ENCODE results near the gene SLC9A5. TPM values are rescaled to one million over a fixed set of nuclear protein-coding genes. Genes with fewer than 3 reads are reported as not detected.

Gene SLC9A5
- total RNA-seq, 1 experiment from 2014 or later, result 5.2 TPM

- Histone ChIP-seq H3K4me1 (replicated peaks; ENCODE audit: insufficient read depth) (peaks cover 15% of the 10 kb centered on the region), H3K36me3 (ENCODE audit: low read depth) (no peaks in the 10 kb centered on the region), H3K27me3 (ENCODE audit: insufficient read depth, low read depth) (no peaks in the 10 kb centered on the region), H3K9me3 (ENCODE audit: insufficient read depth, low read depth) (no peaks in the 10 kb centered on the region), H4K20me1 (ENCODE audit: insufficient read depth) (no peaks in the 10 kb centered on the region), H3K27ac (no peak overlapping the region), H3K4me2 (no peak overlapping the region), H2AFZ (no peak overlapping the region), H3F3A (ENCODE audit: insufficient read depth, low read depth) (peaks cover under 1% of the 10 kb centered on the region; the same call in 1 of the 2 replicates), H3K79me2 (ENCODE audit: low read depth) (no peaks in the 10 kb centered on the region), H3K4me3 (no peak overlapping the region), H3K9me2 (ENCODE audit: insufficient read depth) (no peaks in the 10 kb centered on the region)
- intact Hi-C loops (cut with micrococcal nuclease; ENCODE audit: unreplicated experiment), result no loop called here
- POLR2A ChIA-PET (ENCODE audit: unreplicated experiment), result no interaction called here
- CTCF ChIA-PET, result no interaction called here
- no TSS peak for BruUV-seq (replicated peaks)
- no peak for DNase-seq
- no peak for TF ChIP-seq CTCF (conservative IDR thresholded peaks at IDR 0.05)
- TF ChIP-seq EZH2 (IDR thresholded peaks at IDR 0.05; ENCODE audit: low read depth), result no peak
Measured at GRCh38 chr16:67291461-67291860, 42.7 kb downstream of the SLC9A5 start.

GRCh38 chr16:67294171-67294757 is 45.5 kb downstream of the SLC9A5 start:
- H3K4me1 ChIP-seq (replicated peaks; ENCODE audit: insufficient read depth), result peaks cover 20% of the 10 kb centered on the region
- no peaks in the 10 kb centered on the region for H3K79me2 ChIP-seq (ENCODE audit: low read depth)
- H3K36me3 ChIP-seq (ENCODE audit: low read depth), result no peaks in the 10 kb centered on the region
- no peak overlapping the region for H3K4me3 ChIP-seq
- CTCF ChIA-PET, result interaction anchor here (0.6 kb wide), 1 partner anchor 26 kb away, joined by 10 read pairs; no protein-coding TSS in a partner anchor
- intact Hi-C loops (cut with micrococcal nuclease; ENCODE audit: unreplicated experiment), result no loop called here
- H3F3A ChIP-seq (ENCODE audit: insufficient read depth, low read depth), result peaks cover 6% of the 10 kb centered on the region; the same call in 1 of the 2 replicates
- no peak overlapping the region for H2AFZ ChIP-seq
- DNase-seq, result no peak
- no peaks in the 10 kb centered on the region for H3K9me3 ChIP-seq (ENCODE audit: insufficient read depth, low read depth)
- no peak overlapping the region for H3K27ac ChIP-seq
- no TSS peak for BruUV-seq (replicated peaks)
- no peak overlapping the region for H3K4me2 ChIP-seq
- H4K20me1 ChIP-seq (ENCODE audit: insufficient read depth), result no peaks in the 10 kb centered on the region
- H3K27me3 ChIP-seq (ENCODE audit: insufficient read depth, low read depth), result no peaks in the 10 kb centered on the region
- H3K9me2 ChIP-seq (ENCODE audit: insufficient read depth), result no peaks in the 10 kb centered on the region
- no peak for TF ChIP-seq CTCF (conservative IDR thresholded peaks at IDR 0.05)
- POLR2A ChIA-PET (ENCODE audit: unreplicated experiment), result no interaction called here

GRCh38 chr16:67294938-67295361 is 46.2 kb downstream of the SLC9A5 start:
- Histone ChIP-seq H3K27me3 (ENCODE audit: insufficient read depth, low read depth) (no peaks in the 10 kb centered on the region), H3K79me2 (ENCODE audit: low read depth) (no peaks in the 10 kb centered on the region), H3K4me3 (no peak overlapping the region), H3K27ac (no peak overlapping the region), H3K4me1 (replicated peaks; ENCODE audit: insufficient read depth) (peaks cover 16% of the 10 kb centered on the region), H2AFZ (no peak overlapping the region), H3K4me2 (no peak overlapping the region), H3K9me2 (ENCODE audit: insufficient read depth) (no peaks in the 10 kb centered on the region), H3F3A (ENCODE audit: insufficient read depth, low read depth) (peaks cover 6% of the 10 kb centered on the region; the same call in 1 of the 2 replicates), H3K9me3 (ENCODE audit: insufficient read depth, low read depth) (no peaks in the 10 kb centered on the region), H4K20me1 (ENCODE audit: insufficient read depth) (no peaks in the 10 kb centered on the region), H3K36me3 (ENCODE audit: low read depth) (no peaks in the 10 kb centered on the region)
- BruUV-seq (replicated peaks), result no TSS peak
- ChIA-PET CTCF (no interaction called here), POLR2A (ENCODE audit: unreplicated experiment) (no interaction called here)
- intact Hi-C loops (cut with micrococcal nuclease; ENCODE audit: unreplicated experiment), result no loop called here
- DNase-seq, result no peak
- TF ChIP-seq EZH2 (IDR thresholded peaks at IDR 0.05; ENCODE audit: low read depth) (no peak), CTCF (conservative IDR thresholded peaks at IDR 0.05) (no peak)
